Body of pancreas (tissue), 4 donors: ENCODE measurements around the gene RASSF5. TPM values are rescaled to one million over a fixed set of nuclear protein-coding genes. Genes with fewer than 3 reads are reported as not detected.
A peak's percentile ranks its signal among the peaks of the same experiment; 100 is the strongest.

Experiments
- ATAC-seq: fragments of 150-250 bp; one replicate; pipeline ENCODE4 v1.9.1; 2016
- DNase-seq, 4 donors: peaks; one replicate each; pipeline ENCODE4 v3.0.0-alpha.2; 2019
- H3K27ac ChIP-seq, 4 donors: fragments of 200-600 bp; sonication (generic); 1 replicate in 3 of 4; 2 replicates in 1 of 4; pipeline versions ENCODE4 v1.5.1 to v1.6.1; 2016 to 2019; ENCODE audit warnings: mild to moderate bottlenecking in 1 of 4, mixed read lengths in 1 of 4, moderate library complexity in 1 of 4
- H3K27me3 ChIP-seq, 2 donors: fragments of 200-600 bp; sonication (generic); one replicate each; pipeline ENCODE4 v1.6.0; 2016; ENCODE audit warnings: mild to moderate bottlenecking in 1 of 2
- H3K36me3 ChIP-seq, 2 donors: fragments of 200-600 bp; sonication (generic); replicated peaks in 1 of 2; 2 replicates each; pipeline ENCODE4 v1.5.1; 2016; ENCODE audit warnings: low read depth in 2 of 2; ENCODE audit not compliant: insufficient read depth in 1 of 2
- H3K4me1 ChIP-seq: fragments of 200-600 bp; sonication (generic); one replicate; pipeline ENCODE4 v1.6.0; 2016
- H3K4me3 ChIP-seq, 2 donors: fragments of 200-600 bp; sonication (generic); 1 replicate in 1 of 2; 2 replicates in 1 of 2; pipeline ENCODE4 v1.5.1; 2016 to 2019
- H3K9me3 ChIP-seq, 3 donors: fragments of 200-600 bp; sonication (generic); 1 replicate in 2 of 3; 2 replicates in 1 of 3; pipeline ENCODE4 v1.5.1; 2016
- CTCF ChIP-seq, 7 experiments: fragments of 450-650 bp in 4 of 7; fragments of 200-600 bp in 3 of 7; sonication (generic) in 3 of 7; IDR thresholded peaks; one replicate each; pipeline ENCODE4 v1.5.1; 2016 to 2019; ENCODE audit warnings: antibody characterized with exemption in 7 of 7
- POLR2A ChIP-seq, 3 donors: fragments of 450-650 bp; IDR thresholded peaks; one replicate each; pipeline ENCODE4 v1.6.1; 2016; ENCODE audit warnings: antibody characterized with exemption in 3 of 3, mild to moderate bottlenecking in 2 of 3
- WGBS, 2 donors: methylation state at CpG; one replicate each; pipeline ENCODE4 v1.1.5; 2017; 5-methylcytosine and 5-hydroxymethylcytosine counted together
- intact Hi-C: fragments of 100-400 bp; cut with DNase I; formaldehyde crosslinking; loops from one replicate; pipeline ENCODE4 v1.15.1; 2023
- total RNA-seq, 2 donors: library from RNA; depleted of rRNA; stranded (reverse); fragments of >200 nt; gene quantifications; one replicate each; pipeline ENCODE4 v1.1.0, GENCODE V29; 2016

Gene RASSF5
- total RNA-seq, 2 donors from 2014 or later, result 21.5 to 35.9 TPM

- H3K27me3 ChIP-seq, result no peaks in the 10 kb centered on the region
- no peak for TF ChIP-seq POLR2A (IDR thresholded peaks at IDR 0.05)
- TF ChIP-seq CTCF (IDR thresholded peaks at IDR 0.05), result no peak
- 82 to 85% methylated on average over 10 of the region's 10 CpGs for WGBS, 2 donors
- H3K9me3 ChIP-seq, result no peaks in the 10 kb centered on the region
- H3K27ac ChIP-seq, result peak overlapping the region in 3 of 4 donors; percentile 79 to 91 (median 85)
- intact Hi-C loops, result no loop called here
- no peak for ATAC-seq
- no peak for DNase-seq
- no peaks in the 10 kb centered on the region for H3K36me3 ChIP-seq
- no peak overlapping the region for H3K4me3 ChIP-seq
- H3K4me1 ChIP-seq, result peaks cover 78% of the 10 kb centered on the region
Observed at GRCh38 chr1:206538901-206539640, 31.7 kb downstream of the RASSF5 start.

DNA sequence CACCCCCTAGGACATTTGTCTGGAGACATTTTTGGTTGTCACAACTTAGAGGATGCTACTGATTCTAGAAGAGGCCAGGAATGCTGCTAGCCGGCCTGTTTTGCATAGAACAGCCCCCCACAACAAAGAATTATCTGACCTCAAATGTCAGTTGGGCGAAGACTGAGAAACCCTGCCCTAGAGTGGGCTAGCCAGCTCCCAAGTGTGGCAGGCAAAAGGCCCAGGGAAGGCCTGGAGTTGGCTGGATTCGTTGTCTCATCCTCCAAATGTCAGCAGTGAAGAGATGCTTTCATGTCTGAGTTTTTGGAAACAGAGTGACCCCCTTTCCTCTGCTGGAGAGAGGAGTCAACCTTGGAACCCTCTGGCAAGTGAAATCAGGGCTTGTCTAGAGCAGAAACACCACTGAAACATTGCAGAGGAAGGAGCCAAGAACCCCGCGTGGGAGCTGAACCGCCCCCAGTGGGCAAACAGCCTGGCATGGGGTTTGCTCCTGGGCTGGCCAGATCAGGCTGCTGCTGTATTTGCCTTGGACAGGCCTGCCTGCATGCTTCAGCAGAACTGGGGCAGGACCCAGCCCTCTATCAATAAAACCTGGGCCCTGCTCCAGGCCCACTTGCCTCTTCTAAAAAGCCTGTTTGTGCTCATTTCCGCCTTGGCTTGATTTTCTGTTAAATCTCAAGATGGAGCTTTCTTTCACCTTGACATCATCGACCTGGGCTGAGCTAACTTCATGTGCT is 32.9 kb downstream of the RASSF5 start:
- Histone ChIP-seq H3K36me3 (no peaks in the 10 kb centered on the region), H3K9me3 (no peaks in the 10 kb centered on the region), H3K27me3 (no peaks in the 10 kb centered on the region), H3K27ac (peak overlapping the region; percentile 75 to 91 (median 82)), H3K4me1 (peaks cover 77% of the 10 kb centered on the region), H3K4me3 (no peak overlapping the region)
- DNase-seq (peak; percentile 90 to 95 (median 94)), ATAC-seq (peak; percentile 92)
- 23 to 28% methylated on average over 5 to 8 of the region's 8 CpGs for WGBS, 2 donors
- intact Hi-C loops, result loop anchor here (10.0 kb wide), 1 partner anchor 45 kb away; no protein-coding TSS in a partner anchor
- TF ChIP-seq CTCF (IDR thresholded peaks at IDR 0.05), result peak in 3 of 7 experiments; percentile 16 to 35 (median 30)
- peak in 1 of 3 donors; percentile 6 for TF ChIP-seq POLR2A (IDR thresholded peaks at IDR 0.05)

- intact Hi-C loops, result loop anchor here (10.0 kb wide), 1 partner anchor 47 kb away; no protein-coding TSS in a partner anchor
Observed at GRCh38 chr1:206541236-206541833, 34.0 kb downstream of the RASSF5 start.

More at GRCh38 chr1:206541236-206541833, 34.0 kb downstream of the RASSF5 start:
- no peak for TF ChIP-seq POLR2A (IDR thresholded peaks at IDR 0.05)
- no peak for TF ChIP-seq CTCF (IDR thresholded peaks at IDR 0.05)
- Histone ChIP-seq H3K27me3 (no peaks in the 10 kb centered on the region), H3K4me1 (peaks cover 66% of the 10 kb centered on the region), H3K27ac (peak overlapping the region; percentile 75 to 91 (median 82)), H3K4me3 (no peak overlapping the region), H3K9me3 (no peaks in the 10 kb centered on the region), H3K36me3 (no peaks in the 10 kb centered on the region)
- WGBS, 2 donors, result 91 to 93% methylated on average over 7 of the region's 7 CpGs
- DNase-seq, result no peak
- no peak for ATAC-seq
